A673 (cell line): Measurements from ENCODE around the gene IPO13. TPM values are rescaled to one million over a fixed set of nuclear protein-coding genes. Genes with fewer than 3 reads are reported as not detected.

Source experiments
- BruUV-seq: library from RNA; stranded (reverse); fragments of 400-500 nt; replicated peaks from 2 replicates; lab custom pipeline; 2021; lab: Mats Ljungman, UMichigan
- CTCF ChIA-PET: fragments of 300-600 bp; sonication (Branson Sonifier 250); formaldehyde crosslinking; loops from one replicate; lab custom pipeline; 2022; ENCODE audit warnings: antibody characterized with exemption; lab: Charles Lee
- POLR2A ChIA-PET: fragments of 300-600 bp; sonication (Branson Sonifier 250); formaldehyde crosslinking; loops from one replicate; lab custom pipeline; 2022; ENCODE audit warnings: antibody characterized with exemption; ENCODE audit not compliant: low non-redundant PET; lab: Charles Lee
- DNase-seq: peaks from one replicate; pipeline ENCODE4 v3.0.0-alpha.2; 2015; ENCODE audit warnings: low spot score
- H3K27ac ChIP-seq: fragments of 200-600 bp; sonication (generic); 2 replicates; pipeline ENCODE4 v1.5.1; 2016; ENCODE audit warnings: mixed run types, low read depth, mild to moderate bottlenecking, mixed read lengths, antibody characterized with exemption, low read length; ENCODE audit not compliant: poor library complexity, severe bottlenecking
- H3K27me3 ChIP-seq: fragments of 200-600 bp; sonication (generic); replicated peaks from 2 replicates; pipeline ENCODE4 v1.6.1; 2017; ENCODE audit warnings: mixed run types, low read depth, mild to moderate bottlenecking, mixed read lengths, antibody characterized with exemption, low read length; ENCODE audit not compliant: insufficient read depth, poor library complexity
- H3K36me3 ChIP-seq: fragments of 200-600 bp; sonication (generic); 2 replicates; pipeline ENCODE4 v1.6.1; 2016; ENCODE audit warnings: mixed run types, mild to moderate bottlenecking, mixed read lengths, antibody characterized with exemption, low read length; ENCODE audit not compliant: insufficient read depth, poor library complexity, severe bottlenecking
- H3K4me1 ChIP-seq: fragments of 200-600 bp; sonication (generic); 2 replicates; pipeline ENCODE4 v1.6.1; 2017; ENCODE audit warnings: mixed run types, mild to moderate bottlenecking, mixed read lengths, antibody characterized with exemption, low read length; ENCODE audit not compliant: insufficient read depth, poor library complexity, severe bottlenecking
- H3K4me3 ChIP-seq: fragments of 200-600 bp; sonication (generic); 2 replicates; pipeline ENCODE4 v1.5.1; 2016; ENCODE audit warnings: low read depth, mixed run types, mild to moderate bottlenecking, mixed read lengths, low read length; ENCODE audit not compliant: poor library complexity, severe bottlenecking
- H3K9me3 ChIP-seq: fragments of 200-600 bp; sonication (generic); 2 replicates; pipeline ENCODE4 v1.6.1; 2016; ENCODE audit warnings: mixed run types, low read depth, mild to moderate bottlenecking, mixed read lengths, antibody characterized with exemption, low read length; ENCODE audit not compliant: poor library complexity, severe bottlenecking
- EZH2 ChIP-seq: fragments of 200-600 bp; sonication (generic); IDR thresholded peaks from 2 replicates; pipeline ENCODE4 v1.6.1; 2017; ENCODE audit warnings: borderline replicate concordance, low read depth, mild to moderate bottlenecking, mixed read lengths, antibody characterized with exemption, low read length; ENCODE audit not compliant: poor library complexity, severe bottlenecking
- intact Hi-C: fragments of 100-400 bp; cut with micrococcal nuclease; formaldehyde crosslinking; loops from one replicate; pipeline ENCODE4 v1.10.0; 2022; ENCODE audit not compliant: unreplicated experiment
- total RNA-seq: library from RNA; stranded (reverse); gene quantifications from 2 replicates; pipeline ENCODE4 v1.2.3, GENCODE V29; 2021
- TF ChIP-seq, protein P1 (sequence below): fragments of 300-800, 200-600 bp; sonication (generic); conservative IDR thresholded peaks from 2 replicates; pipeline ENCODE4 v1.5.1; 2017; ENCODE audit warnings: low read depth, mild to moderate bottlenecking, antibody characterized with exemption, low read length, moderate library complexity, mixed read lengths

IPO13 gene
- total RNA-seq, 1 experiment from 2014 or later: 53.4 TPM

DNA sequence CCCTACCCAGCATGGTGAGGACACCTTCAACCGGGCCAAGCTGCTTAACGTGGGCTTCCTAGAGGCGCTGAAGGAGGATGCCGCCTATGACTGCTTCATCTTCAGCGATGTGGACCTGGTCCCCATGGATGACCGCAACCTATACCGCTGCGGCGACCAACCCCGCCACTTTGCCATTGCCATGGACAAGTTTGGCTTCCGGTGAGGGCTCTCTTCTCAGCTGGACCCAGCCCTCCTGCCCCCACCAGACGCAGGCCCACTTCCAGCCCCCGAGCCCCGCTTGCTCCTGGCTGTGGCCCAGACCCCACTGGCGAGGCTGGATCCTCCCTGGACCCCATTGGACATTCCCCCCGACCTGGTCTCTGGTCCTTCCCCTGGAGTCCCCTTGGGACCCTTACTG is 38.1 kb downstream of the IPO13 start:
- POLR2A ChIA-PET: no interaction called here

DNA sequence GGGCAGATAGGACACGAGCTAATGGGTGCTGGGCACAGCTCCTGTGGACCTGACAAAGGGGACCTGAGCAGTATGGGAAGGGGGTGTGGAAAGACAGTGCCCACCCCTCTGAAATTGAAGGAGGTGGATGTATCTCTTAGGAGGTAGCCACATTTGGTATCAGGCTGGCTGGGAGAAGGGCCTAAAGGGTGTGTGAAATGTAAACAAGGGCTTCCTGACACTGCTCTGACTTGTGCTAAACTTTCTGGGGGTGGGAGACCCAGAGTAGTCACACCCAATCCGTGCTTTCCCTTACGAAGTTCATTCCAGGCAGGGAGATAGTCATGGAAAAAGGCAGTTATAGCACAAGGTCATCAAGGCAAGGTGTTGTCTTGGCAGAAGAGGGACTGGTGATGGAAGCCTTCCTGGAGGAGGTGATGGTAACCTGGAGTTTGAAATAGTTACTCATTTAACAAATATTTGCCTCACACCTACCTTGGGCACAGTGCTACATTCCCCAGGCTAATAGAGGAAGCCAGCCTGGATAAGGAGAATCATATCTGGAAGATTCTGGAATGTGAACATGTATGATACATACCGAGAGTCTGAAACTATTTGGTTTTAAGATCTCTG is 39.3 kb downstream of the IPO13 start:
- TF ChIP-seq EZH2: no peak
- TF ChIP-seq, protein P1, sequence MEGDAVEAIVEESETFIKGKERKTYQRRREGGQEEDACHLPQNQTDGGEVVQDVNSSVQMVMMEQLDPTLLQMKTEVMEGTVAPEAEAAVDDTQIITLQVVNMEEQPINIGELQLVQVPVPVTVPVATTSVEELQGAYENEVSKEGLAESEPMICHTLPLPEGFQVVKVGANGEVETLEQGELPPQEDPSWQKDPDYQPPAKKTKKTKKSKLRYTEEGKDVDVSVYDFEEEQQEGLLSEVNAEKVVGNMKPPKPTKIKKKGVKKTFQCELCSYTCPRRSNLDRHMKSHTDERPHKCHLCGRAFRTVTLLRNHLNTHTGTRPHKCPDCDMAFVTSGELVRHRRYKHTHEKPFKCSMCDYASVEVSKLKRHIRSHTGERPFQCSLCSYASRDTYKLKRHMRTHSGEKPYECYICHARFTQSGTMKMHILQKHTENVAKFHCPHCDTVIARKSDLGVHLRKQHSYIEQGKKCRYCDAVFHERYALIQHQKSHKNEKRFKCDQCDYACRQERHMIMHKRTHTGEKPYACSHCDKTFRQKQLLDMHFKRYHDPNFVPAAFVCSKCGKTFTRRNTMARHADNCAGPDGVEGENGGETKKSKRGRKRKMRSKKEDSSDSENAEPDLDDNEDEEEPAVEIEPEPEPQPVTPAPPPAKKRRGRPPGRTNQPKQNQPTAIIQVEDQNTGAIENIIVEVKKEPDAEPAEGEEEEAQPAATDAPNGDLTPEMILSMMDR: no peak

More for the DNA sequence above, 38.1 kb downstream of the IPO13 start:
- peaks cover 30% of the 10 kb centered on the region for H3K36me3 ChIP-seq
- no peaks in the 10 kb centered on the region for H3K9me3 ChIP-seq
- no peak overlapping the region for H3K4me3 ChIP-seq
- H3K27ac ChIP-seq: no peak overlapping the region
- intact Hi-C loops: no loop called here
- CTCF ChIA-PET: no interaction called here
- no peak for TF ChIP-seq EZH2
- TF ChIP-seq, protein P1: no peak
- no peaks in the 10 kb centered on the region for H3K4me1 ChIP-seq
- no peak for DNase-seq
- no TSS peak for BruUV-seq
- no peaks in the 10 kb centered on the region for H3K27me3 ChIP-seq

DNA sequence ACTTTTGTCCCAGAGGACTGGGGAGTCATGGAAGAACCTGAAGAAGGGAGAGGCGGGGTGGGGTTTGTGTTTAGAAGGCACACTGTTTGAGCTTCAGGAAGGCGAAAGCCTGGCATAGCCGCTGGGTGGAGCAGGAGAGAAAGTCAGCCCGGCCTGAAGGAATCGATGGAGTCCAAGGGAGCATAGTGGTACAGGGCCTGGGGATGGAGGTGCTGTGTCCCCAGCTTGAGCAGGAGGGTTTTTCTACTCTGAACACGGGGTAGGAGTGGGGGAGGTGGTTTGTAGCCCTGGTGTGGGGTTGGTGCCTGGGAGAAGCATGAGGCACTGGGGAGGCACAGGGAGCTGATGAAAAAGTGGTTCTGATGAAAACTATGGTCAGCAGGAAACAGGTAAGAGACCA is 40.0 kb downstream of the IPO13 start:
- DNase-seq: no peak
- POLR2A ChIA-PET: no interaction called here

More for the DNA sequence above, 39.3 kb downstream of the IPO13 start:
- H3K27me3 ChIP-seq: no peaks in the 10 kb centered on the region
- peaks cover 6% of the 10 kb centered on the region for H3K4me1 ChIP-seq
- no TSS peak for BruUV-seq
- CTCF ChIA-PET: interaction anchor here (0.6 kb wide), 1 partner anchor 651 kb away, joined by 4 read pairs; no protein-coding TSS in a partner anchor
- intact Hi-C loops: no loop called here
- peaks cover 29% of the 10 kb centered on the region for H3K36me3 ChIP-seq
- no peak for DNase-seq
- no peaks in the 10 kb centered on the region for H3K9me3 ChIP-seq
- no peak overlapping the region for H3K27ac ChIP-seq
- no peak overlapping the region for H3K4me3 ChIP-seq
- POLR2A ChIA-PET: no interaction called here

More for the DNA sequence above, 40.0 kb downstream of the IPO13 start:
- Histone ChIP-seq H3K9me3 (no peaks in the 10 kb centered on the region), H3K4me1 (peaks cover 10% of the 10 kb centered on the region), H3K27ac (no peak overlapping the region), H3K4me3 (no peak overlapping the region), H3K27me3 (no peaks in the 10 kb centered on the region), H3K36me3 (peaks cover 23% of the 10 kb centered on the region)
- TF ChIP-seq, protein P1: no peak
- no peak for TF ChIP-seq EZH2
- intact Hi-C loops: no loop called here
- BruUV-seq: no TSS peak
- CTCF ChIA-PET: no interaction called here
